ENCODE results near the gene NDRG3. TPM values are rescaled to one million over a fixed set of nuclear protein-coding genes. Genes with fewer than 3 reads are reported as not detected.
A peak's percentile ranks its signal among the peaks of the same experiment; 100 is the strongest.

NDRG3 gene
- total RNA-seq, 6 donors from 2014 or later, result 7.8 to 28.7 (median 18.2) TPM

DNA sequence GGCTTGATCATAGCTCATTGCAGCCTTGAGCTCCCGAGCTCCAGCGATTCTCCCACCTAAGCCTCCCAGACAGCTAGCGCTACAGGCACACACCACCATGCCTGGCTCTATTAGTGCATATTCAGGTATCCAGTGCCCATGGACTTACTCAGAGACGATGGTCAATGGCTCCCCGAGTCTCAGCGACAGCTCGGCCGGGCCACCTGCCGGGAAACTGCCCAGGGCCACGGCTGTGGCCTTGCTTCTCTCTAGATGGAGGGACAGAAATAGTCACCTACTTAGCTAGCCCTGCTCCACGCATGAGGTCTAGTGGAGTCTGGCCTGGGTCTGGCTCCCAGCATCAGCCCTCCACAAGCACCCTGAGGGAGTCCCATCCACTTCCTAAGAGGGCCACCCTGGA is 111.5 kb downstream of the NDRG3 start:
- no peaks in the 10 kb centered on the region for H3K4me1 ChIP-seq
- ATAC-seq (ENCODE audit: low FRiP score in 2 of 2), result no peak
- H3K27ac ChIP-seq, result no peak overlapping the region
- no peaks in the 10 kb centered on the region for H3K9me3 ChIP-seq
- TF ChIP-seq POLR2A (IDR thresholded peaks at IDR 0.05) (no peak), POLR2AphosphoS5 (IDR thresholded peaks at IDR 0.05) (no peak), EP300 (IDR thresholded peaks at IDR 0.05) (no peak)
- TF ChIP-seq, protein P1, sequence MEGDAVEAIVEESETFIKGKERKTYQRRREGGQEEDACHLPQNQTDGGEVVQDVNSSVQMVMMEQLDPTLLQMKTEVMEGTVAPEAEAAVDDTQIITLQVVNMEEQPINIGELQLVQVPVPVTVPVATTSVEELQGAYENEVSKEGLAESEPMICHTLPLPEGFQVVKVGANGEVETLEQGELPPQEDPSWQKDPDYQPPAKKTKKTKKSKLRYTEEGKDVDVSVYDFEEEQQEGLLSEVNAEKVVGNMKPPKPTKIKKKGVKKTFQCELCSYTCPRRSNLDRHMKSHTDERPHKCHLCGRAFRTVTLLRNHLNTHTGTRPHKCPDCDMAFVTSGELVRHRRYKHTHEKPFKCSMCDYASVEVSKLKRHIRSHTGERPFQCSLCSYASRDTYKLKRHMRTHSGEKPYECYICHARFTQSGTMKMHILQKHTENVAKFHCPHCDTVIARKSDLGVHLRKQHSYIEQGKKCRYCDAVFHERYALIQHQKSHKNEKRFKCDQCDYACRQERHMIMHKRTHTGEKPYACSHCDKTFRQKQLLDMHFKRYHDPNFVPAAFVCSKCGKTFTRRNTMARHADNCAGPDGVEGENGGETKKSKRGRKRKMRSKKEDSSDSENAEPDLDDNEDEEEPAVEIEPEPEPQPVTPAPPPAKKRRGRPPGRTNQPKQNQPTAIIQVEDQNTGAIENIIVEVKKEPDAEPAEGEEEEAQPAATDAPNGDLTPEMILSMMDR (IDR thresholded peaks at IDR 0.05), result no peak
- 96 to 100% methylated on average over 3 to 11 of the region's 11 CpGs for WGBS, 2 donors
- peak in 1 of 2 donors; percentile 53 for DNase-seq
- no peaks in the 10 kb centered on the region for H3K27me3 ChIP-seq
- H3K4me3 ChIP-seq, result no peak overlapping the region
- no peaks in the 10 kb centered on the region for H3K36me3 ChIP-seq

DNA sequence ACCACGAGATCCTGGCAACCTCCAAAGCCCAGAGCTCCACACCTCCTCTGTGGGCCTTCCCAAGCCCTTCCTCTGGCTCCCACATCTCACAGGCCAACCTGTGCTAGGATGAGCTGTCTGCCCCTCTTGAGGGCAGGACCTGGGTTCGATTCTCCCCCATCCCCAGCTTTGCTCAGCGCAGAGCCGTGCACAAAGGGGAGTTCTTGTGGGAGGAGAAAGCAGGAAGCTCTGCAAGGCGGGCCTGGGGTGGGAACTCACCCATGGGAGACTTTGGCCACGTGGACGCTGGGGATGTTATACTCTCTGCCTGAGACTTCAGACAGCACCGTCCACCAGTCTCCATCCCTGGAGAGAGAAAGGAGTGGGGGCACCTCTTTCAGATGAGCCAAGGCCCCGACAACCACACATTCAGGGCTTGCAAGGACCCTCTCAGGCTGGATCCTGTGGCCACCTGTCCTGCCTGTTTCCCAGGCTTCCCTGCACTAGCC is 112.6 kb downstream of the NDRG3 start:
- DNase-seq, result no peak
- no peaks in the 10 kb centered on the region for H3K27me3 ChIP-seq
- H3K4me1 ChIP-seq, result no peaks in the 10 kb centered on the region
- H3K27ac ChIP-seq, result no peak overlapping the region
- 81 to 84% methylated on average over 7 to 9 of the region's 9 CpGs for WGBS, 2 donors
- ATAC-seq (ENCODE audit: low FRiP score in 2 of 2), result no peak
- no peak for TF ChIP-seq POLR2AphosphoS5 (IDR thresholded peaks at IDR 0.05)
- no peak for TF ChIP-seq EP300 (IDR thresholded peaks at IDR 0.05)
- TF ChIP-seq POLR2A (IDR thresholded peaks at IDR 0.05), result no peak
- TF ChIP-seq, protein P1 (IDR thresholded peaks at IDR 0.05), result no peak
- H3K4me3 ChIP-seq, result no peak overlapping the region
- no peaks in the 10 kb centered on the region for H3K9me3 ChIP-seq
- no peaks in the 10 kb centered on the region for H3K36me3 ChIP-seq

DNA sequence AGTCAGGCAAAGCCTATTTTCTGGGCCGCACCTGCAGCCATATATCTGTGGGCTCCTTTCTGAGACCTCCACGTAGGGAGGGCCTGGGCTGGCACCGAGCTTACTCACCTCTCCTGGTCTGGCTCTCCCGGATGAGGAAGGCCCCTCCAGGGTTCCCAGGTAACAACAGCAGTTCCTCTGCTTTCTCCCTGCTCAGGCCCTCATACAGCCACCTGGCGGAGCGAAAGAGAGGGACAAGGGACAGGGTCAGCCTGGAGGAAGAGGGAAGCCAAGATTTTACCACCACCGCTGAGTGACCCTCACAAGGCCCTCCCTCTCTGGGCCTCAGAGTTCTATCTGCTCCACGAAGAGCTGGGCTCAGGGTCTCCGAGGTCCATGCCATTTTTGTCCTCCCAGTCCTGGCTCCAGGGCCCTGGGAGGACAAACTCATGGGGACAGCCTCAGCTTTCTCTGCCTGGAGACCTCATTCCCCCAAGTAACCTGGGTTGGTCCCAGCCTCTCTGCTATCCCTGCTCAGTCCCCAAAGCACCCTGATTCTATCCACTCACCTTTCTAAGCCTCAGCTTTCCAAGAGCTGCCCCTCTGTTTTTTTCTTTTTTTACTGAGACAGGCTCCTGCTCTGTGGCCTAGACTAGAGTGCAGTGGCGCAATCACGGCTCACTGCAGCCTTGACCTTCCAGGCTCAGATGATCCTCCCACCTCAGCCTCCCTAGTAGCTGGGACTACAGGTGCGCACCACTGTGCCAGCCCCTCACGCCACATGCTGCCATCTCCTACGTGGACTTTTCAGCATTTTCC is 113.2 kb downstream of the NDRG3 start:
- H3K4me1 ChIP-seq, result no peaks in the 10 kb centered on the region
- WGBS, 2 donors, result 80 to 88% methylated on average over 10 to 14 of the region's 14 CpGs
- H3K27me3 ChIP-seq, result no peaks in the 10 kb centered on the region
- ATAC-seq (ENCODE audit: low FRiP score in 2 of 2) (no peak), DNase-seq (no peak)
- no peaks in the 10 kb centered on the region for H3K36me3 ChIP-seq
- no peak overlapping the region for H3K4me3 ChIP-seq
- H3K27ac ChIP-seq, result no peak overlapping the region
- H3K9me3 ChIP-seq, result no peaks in the 10 kb centered on the region
- no peak for TF ChIP-seq POLR2A (IDR thresholded peaks at IDR 0.05)
- no peak for TF ChIP-seq EP300 (IDR thresholded peaks at IDR 0.05)
- TF ChIP-seq, protein P1 (IDR thresholded peaks at IDR 0.05), result no peak
- TF ChIP-seq POLR2AphosphoS5 (IDR thresholded peaks at IDR 0.05), result no peak

DNA sequence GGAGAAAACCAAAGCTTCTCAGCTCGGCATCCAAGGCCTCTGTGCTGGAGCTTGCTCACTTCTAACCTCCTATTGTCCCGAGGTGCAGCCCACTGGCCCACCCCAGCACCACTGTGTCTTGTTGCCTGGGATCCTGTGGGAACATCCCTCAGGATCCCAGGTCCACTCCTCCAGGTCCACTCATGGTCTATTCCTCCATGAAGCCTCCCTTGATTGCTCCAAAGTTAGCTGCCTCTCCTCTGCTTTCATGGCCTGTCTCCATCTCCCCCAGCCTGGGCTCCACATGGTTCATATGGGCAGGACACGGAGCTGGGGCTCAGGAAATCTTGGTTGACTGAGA is 113.8 kb downstream of the NDRG3 start:
- no peaks in the 10 kb centered on the region for H3K9me3 ChIP-seq
- WGBS, 2 donors, result 73 to 92% methylated on average over 2 to 3 of the region's 3 CpGs
- no peak for DNase-seq
- no peaks in the 10 kb centered on the region for H3K27me3 ChIP-seq
- no peak for TF ChIP-seq EP300 (IDR thresholded peaks at IDR 0.05)
- TF ChIP-seq, protein P1 (IDR thresholded peaks at IDR 0.05), result no peak
- no peak for TF ChIP-seq POLR2AphosphoS5 (IDR thresholded peaks at IDR 0.05)
- TF ChIP-seq POLR2A (IDR thresholded peaks at IDR 0.05), result no peak
- no peaks in the 10 kb centered on the region for H3K4me1 ChIP-seq
- H3K36me3 ChIP-seq, result no peaks in the 10 kb centered on the region
- no peak for ATAC-seq (ENCODE audit: low FRiP score in 2 of 2)
- no peak overlapping the region for H3K27ac ChIP-seq
- no peak overlapping the region for H3K4me3 ChIP-seq

DNA sequence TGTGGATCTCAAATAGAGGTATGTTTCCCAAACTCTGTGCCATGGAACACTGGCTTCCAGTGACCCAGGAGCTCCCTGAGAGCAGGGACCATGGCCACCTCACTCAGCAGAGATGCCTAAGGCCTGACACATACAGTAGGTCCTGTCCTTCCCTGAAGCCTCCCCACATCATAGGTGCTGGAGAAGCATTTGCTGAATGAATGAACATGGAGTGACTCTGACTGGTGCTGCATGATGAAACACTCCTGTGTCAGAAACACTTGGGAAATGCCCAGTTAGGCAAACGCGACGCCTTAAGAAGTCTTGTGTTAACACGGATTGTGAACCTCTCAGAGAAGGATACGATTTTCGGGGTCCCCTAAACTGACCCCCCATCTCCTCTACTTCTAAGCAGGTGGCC is 114.2 kb downstream of the NDRG3 start:
- no peaks in the 10 kb centered on the region for H3K36me3 ChIP-seq
- no peaks in the 10 kb centered on the region for H3K27me3 ChIP-seq
- H3K4me1 ChIP-seq, result no peaks in the 10 kb centered on the region
- DNase-seq (no peak), ATAC-seq (ENCODE audit: low FRiP score in 2 of 2) (no peak)
- no peak overlapping the region for H3K4me3 ChIP-seq
- TF ChIP-seq POLR2AphosphoS5 (IDR thresholded peaks at IDR 0.05) (no peak), EP300 (IDR thresholded peaks at IDR 0.05) (no peak), POLR2A (IDR thresholded peaks at IDR 0.05) (no peak)
- TF ChIP-seq, protein P1 (IDR thresholded peaks at IDR 0.05), result no peak
- H3K9me3 ChIP-seq, result no peaks in the 10 kb centered on the region
- WGBS, 2 donors, result 86 to 88% methylated on average over 6 of the region's 6 CpGs
- H3K27ac ChIP-seq, result no peak overlapping the region
